SIG-M5 (cell line): Measurements from ENCODE around the gene CCDC188.

Experiments
- DNase-seq: peaks from one replicate; lab custom pipeline; 2025; lab: John Stamatoyannopoulos, UW

The CCDC188 gene

GRCh38 chr22:20131859-20132685 is 18.8 kb downstream of the CCDC188 start:
- no peak for DNase-seq

DNA sequence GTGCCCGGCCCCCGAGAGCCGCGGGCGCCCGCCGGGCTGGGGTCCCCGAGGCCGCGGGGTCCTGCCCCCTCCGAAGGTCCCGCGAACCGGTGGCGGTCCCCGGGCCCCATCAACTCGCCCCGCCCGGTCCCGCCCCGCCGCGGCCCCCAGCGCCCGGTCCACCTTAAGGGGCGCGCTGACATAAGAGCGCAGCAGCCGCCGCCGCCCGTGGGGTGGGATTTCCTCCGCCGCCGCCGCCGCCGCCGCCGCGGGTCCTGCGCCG is 19.3 kb downstream of the CCDC188 start, which contains the start of gene ZDHHC8:
ZDHHC8 (plus strand) TSS at position 208 of the 262 bp plus-strand sequence. CDS start 144 bp downstream, outside the sequence.
- no peak for DNase-seq

DNA sequence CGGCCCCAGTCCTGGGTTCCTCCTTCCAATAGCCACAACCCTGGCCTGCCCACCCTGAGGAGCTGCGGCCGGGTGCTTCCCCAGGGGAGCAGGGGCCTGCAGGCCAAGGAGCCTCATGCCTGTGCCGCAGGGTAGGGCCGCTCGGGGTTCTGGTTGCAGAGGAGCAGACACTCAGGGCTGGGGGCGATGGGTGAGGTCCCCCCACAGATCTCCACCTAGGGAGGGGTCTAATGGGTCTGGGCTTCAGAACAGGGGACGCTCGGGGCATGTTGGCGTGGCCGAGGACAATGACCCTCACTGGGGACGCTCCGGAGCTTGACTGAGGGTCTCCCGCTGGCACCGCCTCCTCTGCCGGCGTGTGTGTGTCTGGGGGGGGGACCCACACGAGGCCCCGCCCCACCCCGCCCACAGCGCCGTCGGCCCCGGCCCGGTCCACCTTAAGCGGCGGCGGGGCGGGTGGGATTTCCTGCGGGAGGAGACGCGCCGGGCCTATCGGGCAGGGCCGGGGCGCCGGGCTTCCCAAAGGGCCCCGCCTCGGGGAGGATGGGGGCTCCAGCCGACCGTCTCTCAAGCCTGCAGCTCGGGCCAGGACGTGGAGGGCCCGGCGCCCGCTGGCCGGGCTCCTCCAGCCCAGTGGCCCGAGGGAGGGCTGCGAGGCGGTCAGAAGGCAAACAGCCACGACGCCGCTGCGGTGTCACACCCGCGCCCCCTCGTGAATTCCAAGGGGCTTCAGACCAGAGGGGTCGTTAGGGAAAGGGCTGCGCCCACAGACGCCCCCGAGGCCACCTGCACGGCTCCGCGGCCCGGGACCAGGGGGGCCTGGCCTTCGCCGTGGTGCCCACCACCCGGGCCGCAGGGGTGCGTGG is 19.9 kb downstream of the CCDC188 start:
- DNase-seq: no peak

DNA sequence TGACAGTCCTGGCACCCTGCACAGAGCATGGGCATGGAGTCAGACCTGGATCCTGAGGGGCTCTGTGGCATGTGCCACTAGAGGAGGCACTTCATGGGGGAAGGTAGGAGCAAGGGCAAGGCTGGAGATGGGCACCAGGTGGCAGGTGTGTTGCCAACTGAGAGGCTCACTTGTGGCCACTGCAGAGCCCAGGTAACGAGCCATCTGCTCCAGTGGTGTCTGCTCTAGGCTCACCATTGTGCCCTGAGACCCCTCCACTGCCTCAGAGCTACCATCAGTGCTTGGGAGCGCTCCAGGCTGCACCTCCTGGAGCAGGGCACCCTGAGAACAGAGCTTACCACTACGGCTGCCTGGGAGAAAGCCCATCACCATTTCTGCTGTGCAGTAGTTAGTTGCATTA is 20.5 kb downstream of the CCDC188 start:
- no peak for DNase-seq

DNA sequence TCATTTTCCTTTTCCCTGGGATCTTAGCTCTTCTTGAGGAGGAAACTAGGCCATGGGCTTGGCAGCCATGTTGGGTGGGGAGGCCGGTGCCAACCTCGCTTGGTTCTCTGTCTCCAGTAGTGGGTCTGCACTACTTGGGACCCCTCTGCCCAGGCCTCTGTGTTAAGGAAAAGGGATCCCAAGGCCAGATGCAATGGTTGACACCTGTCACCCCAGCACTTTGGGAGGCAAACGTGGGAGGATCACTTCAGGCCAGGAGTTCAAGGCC is 21.2 kb downstream of the CCDC188 start:
- no peak for DNase-seq

DNA sequence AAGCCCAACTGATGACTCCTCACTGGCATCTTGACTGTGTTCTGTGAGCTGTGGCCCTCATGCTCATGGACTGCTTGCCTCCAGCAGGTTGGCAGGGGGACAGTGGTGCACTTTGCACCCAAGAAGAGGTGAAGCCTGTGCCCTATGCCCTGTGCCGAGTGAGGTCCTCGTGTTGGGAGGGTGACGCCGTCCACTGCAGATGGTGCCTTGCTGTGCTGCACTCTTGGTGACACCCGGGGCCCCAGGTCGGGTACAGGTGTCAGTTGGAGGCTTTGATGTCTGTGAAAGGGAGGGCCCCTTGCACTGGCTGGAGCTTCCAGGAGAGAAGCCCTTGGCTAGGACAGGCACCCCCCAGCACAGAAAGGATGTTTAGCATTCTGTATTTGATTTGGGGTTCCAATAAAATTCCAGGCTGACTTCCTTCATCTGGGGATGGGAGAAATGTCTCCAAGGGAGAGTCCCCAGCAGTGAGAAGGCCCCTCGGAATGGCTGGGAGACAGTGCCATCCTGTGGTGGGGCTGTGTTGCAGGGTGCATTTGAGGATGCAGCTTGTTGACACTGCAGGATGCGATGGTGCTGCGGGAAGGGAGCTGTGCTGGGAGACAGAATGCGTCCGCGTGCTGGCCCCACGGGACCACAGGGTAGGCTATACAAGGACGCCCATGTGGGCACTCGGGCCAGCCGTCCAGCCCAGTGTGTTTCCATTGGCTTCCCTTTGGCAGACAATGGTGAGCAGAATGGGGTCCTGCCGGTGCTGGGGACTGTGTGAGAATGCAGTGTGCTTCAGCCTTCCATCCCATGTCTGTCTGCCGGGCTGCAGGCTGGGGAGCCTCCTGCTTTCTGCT is 21.7 kb downstream of the CCDC188 start:
- DNase-seq: no peak

GRCh38 chr22:20128619-20128901 is 22.3 kb downstream of the CCDC188 start:
- DNase-seq: no peak

- DNase-seq: no peak
These were observed 22.8 kb downstream of the CCDC188 start for GRCh38 chr22:20127869-20128618.

DNA sequence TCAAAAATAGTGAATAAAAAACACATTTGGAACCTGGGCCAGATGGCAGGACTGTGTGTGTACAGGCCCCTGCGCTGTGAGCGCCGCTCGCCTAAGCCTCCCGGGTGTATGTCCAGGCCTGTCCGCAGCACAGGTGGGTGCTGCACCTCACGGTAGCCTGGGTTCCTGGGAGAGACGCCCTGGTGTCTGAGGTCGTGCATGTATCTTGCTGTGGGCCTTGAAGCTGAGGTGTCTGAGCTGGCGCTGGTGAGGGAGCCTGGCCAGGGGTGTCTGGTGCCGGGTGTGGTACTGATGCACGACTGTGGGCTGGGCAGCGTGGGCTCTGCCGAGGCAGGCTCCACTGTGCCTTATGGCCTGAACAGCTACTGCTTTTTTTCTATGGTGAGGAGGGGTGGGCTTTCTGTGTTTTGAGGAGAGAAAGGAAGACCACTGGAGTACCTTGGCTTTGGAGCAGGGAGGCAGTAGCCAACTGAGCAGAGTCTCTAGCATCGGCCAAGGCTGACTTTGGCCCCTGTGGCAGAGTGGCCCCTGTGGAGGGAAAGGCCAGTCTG is 23.5 kb downstream of the CCDC188 start:
- no peak for DNase-seq

- DNase-seq: no peak
These were observed 24.4 kb downstream of the CCDC188 start for GRCh38 chr22:20126284-20127029.

GRCh38 chr22:20125201-20126174 is 25.4 kb downstream of the CCDC188 start:
- DNase-seq: no peak

DNA sequence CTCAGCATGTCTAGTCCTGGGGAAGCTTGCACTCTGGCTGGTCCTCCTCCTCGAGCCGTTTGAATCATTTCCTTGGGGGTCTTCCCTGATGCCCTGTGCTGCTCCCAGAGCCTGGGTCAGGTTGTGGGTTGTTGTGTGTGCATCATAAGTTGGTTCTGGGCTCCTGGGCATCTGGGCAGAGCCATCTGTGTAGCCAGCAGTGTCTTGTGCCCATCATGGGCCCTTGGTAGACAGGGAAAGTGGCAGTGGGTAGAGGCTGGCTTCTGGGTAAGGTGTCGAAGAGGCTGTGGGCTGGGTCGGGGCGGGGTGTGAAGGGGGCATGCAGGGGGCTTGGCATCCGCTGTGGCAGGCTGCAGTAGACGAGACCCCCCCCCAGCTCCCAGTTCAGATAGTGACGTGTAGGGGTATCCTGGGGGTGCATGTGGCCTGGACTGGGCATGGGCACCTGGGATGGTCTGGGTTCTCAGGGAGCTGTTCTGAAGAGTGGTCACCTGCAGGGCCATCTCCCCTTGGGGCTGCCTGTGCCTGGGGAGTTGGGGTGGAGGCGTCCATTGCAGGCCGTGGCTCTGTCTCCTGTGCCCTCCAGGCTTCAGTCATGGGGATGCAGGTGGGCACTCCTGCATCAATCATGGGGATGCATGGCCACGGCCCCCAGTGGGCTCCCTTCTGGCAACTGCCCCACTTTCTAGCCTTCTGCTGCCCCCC is 26.6 kb downstream of the CCDC188 start:
- no peak for DNase-seq

GRCh38 chr22:20123366-20124082 is 27.3 kb downstream of the CCDC188 start:
- DNase-seq: no peak

GRCh38 chr22:20121856-20122415 is 28.9 kb downstream of the CCDC188 start:
- no peak for DNase-seq

- DNase-seq: no peak
These were observed 32.4 kb downstream of the CCDC188 start for GRCh38 chr22:20118300-20119020.

DNA sequence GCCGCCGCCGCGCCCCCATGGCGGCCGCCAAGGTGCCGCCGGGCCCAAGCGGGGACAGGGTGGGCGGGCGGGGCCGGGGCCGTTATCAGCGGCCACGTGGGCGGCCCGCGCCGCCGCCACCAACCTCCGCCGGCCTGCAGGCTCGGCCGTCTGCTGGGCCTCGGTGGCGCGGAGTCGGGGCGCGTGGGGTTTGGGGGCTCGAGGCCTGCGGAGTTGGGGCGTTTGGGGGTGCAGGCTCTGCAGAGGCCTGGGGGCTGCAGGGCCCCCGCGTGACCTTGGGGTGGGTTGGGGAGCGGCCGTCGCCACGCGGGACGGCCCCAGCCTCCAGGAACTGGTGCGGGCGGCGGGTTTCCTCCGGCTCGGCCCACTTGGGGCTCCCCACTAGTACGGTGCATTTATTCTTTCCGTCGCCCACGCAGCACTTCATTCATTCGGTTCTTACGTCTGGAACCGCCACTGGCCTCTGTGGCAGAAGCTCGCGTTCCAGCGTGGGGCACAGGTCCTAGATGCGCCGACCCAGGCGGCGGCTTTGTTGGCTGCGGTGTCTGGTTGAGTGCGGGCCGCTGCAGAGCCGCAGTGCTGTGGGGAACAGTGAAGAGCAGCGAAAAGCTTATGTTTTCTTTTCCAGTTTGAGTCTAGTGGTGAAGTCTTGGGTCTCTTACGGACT is 33.1 kb downstream of the CCDC188 start:
- no peak for DNase-seq
